Measurements from ENCODE around the gene OTOP1.

The OTOP1 gene

DNA sequence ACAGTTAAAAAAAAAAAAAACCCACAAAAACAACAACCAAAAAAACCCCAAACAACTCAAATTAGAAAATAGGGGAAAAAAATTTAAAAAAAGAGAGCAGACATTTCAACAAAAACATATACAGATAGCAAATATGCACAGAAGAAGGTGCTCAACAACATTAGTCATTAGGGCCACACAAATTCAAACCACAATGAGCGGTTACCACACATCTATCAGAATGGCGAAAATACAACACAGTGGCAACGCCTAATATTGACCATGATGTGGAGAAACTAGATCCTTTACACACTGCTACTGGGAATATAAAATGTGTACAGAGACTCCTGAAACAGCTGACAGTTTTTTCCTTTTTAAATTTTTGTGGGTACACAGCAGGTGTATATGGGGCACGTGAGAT, 43.8 kb upstream of the OTOP1 start:
- no peak overlapping the region for H3K9ac ChIP-seq (ENCODE audit: low read length)
- no peaks in the 10 kb centered on the region for H3K9me2 ChIP-seq (replicated peaks; ENCODE audit: insufficient read depth, low read length)
- no peaks in the 10 kb centered on the region for H3K27me3 ChIP-seq (replicated peaks; ENCODE audit: insufficient read depth, low read length)
- DNase-seq = no peak
- H4K20me1 ChIP-seq (ENCODE audit: insufficient read depth, low read length) = no peaks in the 10 kb centered on the region
- H3K9me3 ChIP-seq (replicated peaks; ENCODE audit: insufficient read depth, low read length) = no peaks in the 10 kb centered on the region
- no peak overlapping the region for H3K4me3 ChIP-seq (ENCODE audit: low read length)
- no peak overlapping the region for H3K27ac ChIP-seq (ENCODE audit: low read length)
- H3K4me1 ChIP-seq (ENCODE audit: low read length) = no peaks in the 10 kb centered on the region
- H3F3A ChIP-seq (ENCODE audit: insufficient read depth, low read length) = no peaks in the 10 kb centered on the region
- H3K36me3 ChIP-seq (replicated peaks; ENCODE audit: insufficient read depth, low read length) = peaks cover 10% of the 10 kb centered on the region; the same call in 1 of the 2 replicates
- TF ChIP-seq EZH2phosphoT487 (IDR thresholded peaks at IDR 0.05; ENCODE audit: low read length) = no peak
- no peak for TF ChIP-seq CTCF (IDR thresholded peaks at IDR 0.05; ENCODE audit: low read length)
- no peak for TF ChIP-seq EZH2 (optimal IDR thresholded peaks at IDR 0.05; ENCODE audit: low read depth, low read length)
- no peaks in the 10 kb centered on the region for H3K79me2 ChIP-seq (ENCODE audit: low read length)
- H2AFZ ChIP-seq (ENCODE audit: low read length) = no peak overlapping the region
- H3K4me2 ChIP-seq (ENCODE audit: low read depth, low read length) = no peak overlapping the region

DNA sequence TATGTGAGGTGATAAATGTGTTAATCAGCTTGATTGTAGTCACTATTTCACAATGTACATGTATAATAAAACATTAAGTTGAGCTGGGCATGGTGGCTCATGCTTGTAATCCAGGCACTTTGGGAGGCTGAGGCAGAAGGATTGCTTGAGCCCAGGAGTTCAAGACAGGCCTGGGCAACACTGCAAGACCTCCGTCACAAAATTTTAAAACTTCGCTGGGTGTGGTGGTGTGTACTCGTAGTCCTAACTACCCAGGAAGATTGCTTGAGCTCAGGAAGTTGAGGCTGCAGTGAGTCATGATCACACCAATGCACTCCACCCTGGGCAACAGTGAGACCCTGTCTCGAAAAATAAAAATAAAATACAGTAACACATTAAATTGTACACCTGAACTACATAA, 43.1 kb upstream of the OTOP1 start:
- Histone ChIP-seq H3K27me3 (replicated peaks; ENCODE audit: insufficient read depth, low read length) (no peaks in the 10 kb centered on the region), H3K9me3 (replicated peaks; ENCODE audit: insufficient read depth, low read length) (no peaks in the 10 kb centered on the region), H2AFZ (ENCODE audit: low read length) (no peak overlapping the region), H3K4me3 (ENCODE audit: low read length) (no peak overlapping the region), H4K20me1 (ENCODE audit: insufficient read depth, low read length) (no peaks in the 10 kb centered on the region), H3F3A (ENCODE audit: insufficient read depth, low read length) (no peaks in the 10 kb centered on the region), H3K4me1 (ENCODE audit: low read length) (no peaks in the 10 kb centered on the region), H3K9me2 (replicated peaks; ENCODE audit: insufficient read depth, low read length) (no peaks in the 10 kb centered on the region), H3K27ac (ENCODE audit: low read length) (no peak overlapping the region), H3K4me2 (ENCODE audit: low read depth, low read length) (no peak overlapping the region), H3K36me3 (replicated peaks; ENCODE audit: insufficient read depth, low read length) (peaks cover 10% of the 10 kb centered on the region; the same call in 1 of the 2 replicates), H3K9ac (ENCODE audit: low read length) (no peak overlapping the region), H3K79me2 (ENCODE audit: low read length) (no peaks in the 10 kb centered on the region)
- no peak for DNase-seq
- TF ChIP-seq EZH2 (optimal IDR thresholded peaks at IDR 0.05; ENCODE audit: low read depth, low read length) (no peak), EZH2phosphoT487 (IDR thresholded peaks at IDR 0.05; ENCODE audit: low read length) (no peak)

DNA sequence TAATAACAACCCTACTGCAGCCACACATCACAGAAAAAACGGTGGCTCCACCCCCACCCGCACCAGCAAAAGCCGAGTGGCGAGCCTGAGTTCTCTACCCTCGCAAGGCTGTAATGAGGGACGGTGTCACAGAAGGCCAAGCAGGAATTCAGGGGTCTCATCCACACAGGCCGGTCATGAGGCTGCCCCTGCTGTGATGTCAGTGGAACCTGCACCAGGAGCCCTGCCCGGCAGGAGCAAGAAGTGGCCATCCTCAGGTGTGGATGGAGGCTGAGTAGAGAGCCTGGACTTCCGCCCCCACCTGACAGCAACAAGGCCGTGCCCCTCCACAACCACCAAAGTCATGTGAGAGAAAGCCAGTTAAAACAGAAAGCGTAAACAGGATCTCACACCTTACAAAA, 42.6 kb upstream of the OTOP1 start:
- Histone ChIP-seq H3F3A (ENCODE audit: insufficient read depth, low read length) (no peaks in the 10 kb centered on the region), H4K20me1 (ENCODE audit: insufficient read depth, low read length) (no peaks in the 10 kb centered on the region), H3K27ac (ENCODE audit: low read length) (no peak overlapping the region)

More for the DNA sequence above, 42.6 kb upstream of the OTOP1 start:
- DNase-seq = no peak
- H3K36me3 ChIP-seq (replicated peaks; ENCODE audit: insufficient read depth, low read length) = peaks cover 7% of the 10 kb centered on the region; the same call in 1 of the 2 replicates
- no peak overlapping the region for H3K4me2 ChIP-seq (ENCODE audit: low read depth, low read length)
- no peak overlapping the region for H3K9ac ChIP-seq (ENCODE audit: low read length)
- H3K9me2 ChIP-seq (replicated peaks; ENCODE audit: insufficient read depth, low read length) = no peaks in the 10 kb centered on the region
- no peaks in the 10 kb centered on the region for H3K79me2 ChIP-seq (ENCODE audit: low read length)
- TF ChIP-seq EZH2 (optimal IDR thresholded peaks at IDR 0.05; ENCODE audit: low read depth, low read length) (no peak), CTCF (IDR thresholded peaks at IDR 0.05; ENCODE audit: low read length) (no peak), EZH2phosphoT487 (IDR thresholded peaks at IDR 0.05; ENCODE audit: low read length) (no peak)
- no peaks in the 10 kb centered on the region for H3K4me1 ChIP-seq (ENCODE audit: low read length)
- no peak overlapping the region for H2AFZ ChIP-seq (ENCODE audit: low read length)
- no peaks in the 10 kb centered on the region for H3K9me3 ChIP-seq (replicated peaks; ENCODE audit: insufficient read depth, low read length)
- H3K27me3 ChIP-seq (replicated peaks; ENCODE audit: insufficient read depth, low read length) = no peaks in the 10 kb centered on the region
- no peak overlapping the region for H3K4me3 ChIP-seq (ENCODE audit: low read length)

Data from MM.1S (cell line).